ENCODE measurements around the gene LMF1. TPM values are rescaled to one million over a fixed set of nuclear protein-coding genes. Genes with fewer than 3 reads are reported as not detected.

LMF1 gene
- total RNA-seq, 1 donor from 2014 or later = 26.2 TPM

- no peak for TF ChIP-seq CTCF (IDR thresholded peaks at IDR 0.05; ENCODE audit: unreplicated experiment)
- Mint-ChIP-seq H3K27me3 (peaks cover 27% of the 10 kb centered on the region), H3K4me1 (ENCODE audit: low read depth) (no peaks in the 10 kb centered on the region), H3K9me3 (ENCODE audit: low read depth) (peaks cover 3% of the 10 kb centered on the region), H3K4me3 (ENCODE audit: low read depth) (no peak overlapping the region), H3K27ac (no peak overlapping the region), H3K36me3 (ENCODE audit: insufficient read depth) (peaks cover 6% of the 10 kb centered on the region)
- DNase-seq (ENCODE audit: low spot score, unreplicated experiment) = no peak
Observed at GRCh38 chr16:813916-814412, 156.8 kb downstream of the LMF1 start.

GRCh38 chr16:813204-813915, 157.4 kb downstream of the LMF1 start:
- Mint-ChIP-seq H3K9me3 (ENCODE audit: low read depth) (peaks cover 3% of the 10 kb centered on the region), H3K27me3 (peaks cover 31% of the 10 kb centered on the region), H3K4me1 (ENCODE audit: low read depth) (no peaks in the 10 kb centered on the region), H3K36me3 (ENCODE audit: insufficient read depth) (peaks cover 6% of the 10 kb centered on the region), H3K4me3 (ENCODE audit: low read depth) (no peak overlapping the region), H3K27ac (no peak overlapping the region)
- peak; percentile 60 for DNase-seq (ENCODE audit: low spot score, unreplicated experiment)
- peak; percentile 84 for TF ChIP-seq CTCF (IDR thresholded peaks at IDR 0.05; ENCODE audit: unreplicated experiment)

- Mint-ChIP-seq H3K4me3 (ENCODE audit: low read depth) (peak overlapping the region; percentile 90), H3K36me3 (ENCODE audit: insufficient read depth) (peaks cover 6% of the 10 kb centered on the region), H3K9me3 (ENCODE audit: low read depth) (peaks cover 3% of the 10 kb centered on the region), H3K4me1 (ENCODE audit: low read depth) (peaks cover 3% of the 10 kb centered on the region), H3K27ac (peak overlapping the region; percentile 95), H3K27me3 (peaks cover 43% of the 10 kb centered on the region)
- no peak for TF ChIP-seq CTCF (IDR thresholded peaks at IDR 0.05; ENCODE audit: unreplicated experiment)
- no peak for DNase-seq (ENCODE audit: low spot score, unreplicated experiment)
Observed at GRCh38 chr16:808085-808386, 162.7 kb downstream of the LMF1 start.

GRCh38 chr16:807347-808084, 163.3 kb downstream of the LMF1 start:
- peak; percentile 71 for DNase-seq (ENCODE audit: low spot score, unreplicated experiment)
- Mint-ChIP-seq H3K27me3 (peaks cover 40% of the 10 kb centered on the region), H3K4me3 (ENCODE audit: low read depth) (peak overlapping the region; percentile 90), H3K9me3 (ENCODE audit: low read depth) (peaks cover 3% of the 10 kb centered on the region), H3K36me3 (ENCODE audit: insufficient read depth) (peaks cover 6% of the 10 kb centered on the region), H3K27ac (peak overlapping the region; percentile 95), H3K4me1 (ENCODE audit: low read depth) (peaks cover 3% of the 10 kb centered on the region)
- TF ChIP-seq CTCF (IDR thresholded peaks at IDR 0.05; ENCODE audit: unreplicated experiment) = no peak

GRCh38 chr16:805474-805873, 165.3 kb downstream of the LMF1 start:
- Mint-ChIP-seq H3K27ac (no peak overlapping the region), H3K9me3 (ENCODE audit: low read depth) (no peaks in the 10 kb centered on the region), H3K27me3 (peaks cover 40% of the 10 kb centered on the region), H3K36me3 (ENCODE audit: insufficient read depth) (peaks cover 3% of the 10 kb centered on the region), H3K4me1 (ENCODE audit: low read depth) (peaks cover 3% of the 10 kb centered on the region), H3K4me3 (ENCODE audit: low read depth) (no peak overlapping the region)
- no peak for DNase-seq (ENCODE audit: low spot score, unreplicated experiment)
- TF ChIP-seq CTCF (IDR thresholded peaks at IDR 0.05; ENCODE audit: unreplicated experiment) = no peak

Measured in progenitor cell of endocrine pancreas (in vitro differentiated cells).